C4-2B (cell line): ENCODE data around the gene NFIB.

Experiments
- CTCF ChIP-seq: fragments of 450-650 bp; conservative IDR thresholded peaks from 2 replicates; pipeline ENCODE4 v1.5.1; 2017; ENCODE audit warnings: mild to moderate bottlenecking
- ZFX ChIP-seq: fragments of 450-650 bp; IDR thresholded peaks from 2 replicates; pipeline ENCODE4 v1.6.1; 2017

GRCh38 chr9:14084867-14085266, 229.1 kb downstream of the NFIB start:
- no peak for TF ChIP-seq CTCF
- TF ChIP-seq ZFX: no peak
